HG03060 (cell line): ENCODE results near the gene ITGA4.
"Not testable (repeated sequence)": the region's sequence is repeated elsewhere in the genome, so short reads cannot be mapped to it uniquely, and the experiment has no call there.

ENCODE experiments used
- ATAC-seq: cut with Tn5 transposase; IDR thresholded peaks from one replicate; pipeline ENCODE4 v1.9.1; 2021; ENCODE audit warnings: low read depth, moderate number of reproducible peaks; ENCODE audit not compliant: unreplicated experiment

Gene ITGA4

DNA sequence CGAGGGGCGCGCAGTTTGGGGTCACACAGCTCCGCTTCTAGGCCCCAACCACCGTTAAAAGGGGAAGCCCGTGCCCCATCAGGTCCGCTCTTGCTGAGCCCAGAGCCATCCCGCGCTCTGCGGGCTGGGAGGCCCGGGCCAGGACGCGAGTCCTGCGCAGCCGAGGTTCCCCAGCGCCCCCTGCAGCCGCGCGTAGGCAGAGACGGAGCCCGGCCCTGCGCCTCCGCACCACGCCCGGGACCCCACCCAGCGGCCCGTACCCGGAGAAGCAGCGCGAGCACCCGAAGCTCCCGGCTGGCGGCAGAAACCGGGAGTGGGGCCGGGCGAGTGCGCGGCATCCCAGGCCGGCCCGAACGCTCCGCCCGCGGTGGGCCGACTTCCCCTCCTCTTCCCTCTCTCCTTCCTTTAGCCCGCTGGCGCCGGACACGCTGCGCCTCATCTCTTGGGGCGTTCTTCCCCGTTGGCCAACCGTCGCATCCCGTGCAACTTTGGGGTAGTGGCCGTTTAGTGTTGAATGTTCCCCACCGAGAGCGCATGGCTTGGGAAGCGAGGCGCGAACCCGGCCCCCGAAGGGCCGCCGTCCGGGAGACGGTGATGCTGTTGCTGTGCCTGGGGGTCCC is at the start of gene ITGA4:
Gene ITGA4 (plus strand): TSS at position 266 of the 620 bp plus-strand sequence. CDS start 269 bp downstream, at position 535.
- peak; percentile 35 for ATAC-seq

DNA sequence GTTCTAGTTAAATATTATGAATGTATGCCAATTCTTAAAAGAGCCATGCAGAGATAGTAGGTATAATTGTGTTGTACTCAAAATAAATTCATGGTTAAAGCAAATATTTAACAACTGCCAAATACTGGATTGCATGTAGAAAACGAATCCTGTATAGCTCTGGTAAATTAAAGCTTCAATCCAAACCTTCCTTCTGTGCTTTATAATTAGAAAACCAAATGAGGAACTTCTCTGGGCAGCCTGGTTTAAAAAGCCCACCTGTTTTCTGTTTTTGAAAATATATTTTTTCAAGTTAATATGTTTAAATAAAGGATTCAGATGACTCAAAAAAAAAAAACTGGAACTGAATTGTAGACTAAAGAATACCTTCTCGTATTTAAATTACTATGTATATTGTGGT is 48.3 kb upstream of the ITGA4 start:
- ATAC-seq, result no peak

DNA sequence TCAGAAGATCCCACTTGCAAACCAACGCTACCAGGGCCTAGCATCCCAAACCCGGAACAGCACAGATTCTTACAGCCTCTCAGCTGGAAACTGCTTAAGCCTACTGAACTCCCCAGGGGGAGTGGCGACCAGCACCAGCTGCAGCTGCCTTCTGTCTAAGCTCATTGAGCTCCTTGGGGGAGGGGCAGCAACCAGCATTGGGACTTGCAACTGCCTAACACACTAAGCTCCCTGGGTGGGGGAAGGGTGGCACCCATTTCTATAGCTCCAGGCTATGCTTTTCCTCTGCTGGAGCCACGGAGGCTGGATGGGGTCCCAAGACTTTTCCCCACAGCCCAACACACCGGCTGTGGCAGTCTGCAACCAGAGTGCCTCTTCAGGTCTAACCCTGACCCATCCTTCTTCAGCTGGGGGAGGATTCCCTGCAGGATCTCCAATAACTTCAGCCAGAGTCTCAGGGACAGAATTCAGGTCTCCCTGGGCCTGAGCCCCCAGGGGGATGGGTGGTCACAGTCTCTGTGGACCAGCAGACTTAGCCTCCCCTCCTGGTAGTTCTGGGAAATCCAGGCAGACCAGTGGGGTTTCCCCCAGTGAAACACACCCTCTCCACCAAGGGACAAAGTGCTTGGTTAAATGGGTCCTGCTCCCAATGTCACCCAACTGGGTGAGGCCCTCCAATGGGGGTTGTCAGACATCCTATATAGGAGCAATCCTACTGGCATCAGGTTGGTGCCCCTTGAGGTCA is 45.9 kb upstream of the ITGA4 start:
- ATAC-seq, result peak; percentile 84

DNA sequence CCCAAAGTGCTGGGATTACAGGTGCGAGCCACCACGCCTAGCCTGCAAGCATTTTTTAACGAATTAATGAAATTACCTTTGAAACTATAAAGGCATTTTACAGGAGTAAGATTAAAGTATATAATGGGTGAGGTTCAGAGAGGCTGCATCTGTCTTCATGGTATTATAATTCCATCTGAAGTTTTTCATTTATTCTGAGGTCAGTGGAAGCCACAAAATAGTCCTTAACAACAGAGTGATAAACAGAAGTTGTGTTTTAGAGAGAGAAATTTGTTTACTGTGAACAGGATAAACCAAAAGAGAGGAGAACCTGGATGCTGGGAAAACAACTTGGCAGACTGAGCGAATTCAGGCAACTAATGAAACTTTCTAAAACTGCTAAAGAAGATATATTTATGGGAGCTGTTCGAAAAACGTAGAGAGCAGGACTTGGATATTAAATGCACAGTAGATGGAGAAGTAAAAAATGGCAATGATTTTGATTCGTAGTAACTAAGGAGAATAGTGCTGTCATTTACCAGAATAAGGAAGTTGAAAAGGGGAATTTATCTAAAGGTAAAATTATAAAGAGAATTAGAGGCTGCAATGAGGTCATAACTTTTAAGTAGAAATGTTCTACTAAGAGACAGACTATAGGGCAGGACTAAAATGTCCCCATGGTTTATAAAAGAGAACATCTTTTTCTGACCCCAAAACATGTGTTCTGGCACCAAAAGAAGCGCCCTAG is 37.9 kb upstream of the ITGA4 start:
- no peak for ATAC-seq

DNA sequence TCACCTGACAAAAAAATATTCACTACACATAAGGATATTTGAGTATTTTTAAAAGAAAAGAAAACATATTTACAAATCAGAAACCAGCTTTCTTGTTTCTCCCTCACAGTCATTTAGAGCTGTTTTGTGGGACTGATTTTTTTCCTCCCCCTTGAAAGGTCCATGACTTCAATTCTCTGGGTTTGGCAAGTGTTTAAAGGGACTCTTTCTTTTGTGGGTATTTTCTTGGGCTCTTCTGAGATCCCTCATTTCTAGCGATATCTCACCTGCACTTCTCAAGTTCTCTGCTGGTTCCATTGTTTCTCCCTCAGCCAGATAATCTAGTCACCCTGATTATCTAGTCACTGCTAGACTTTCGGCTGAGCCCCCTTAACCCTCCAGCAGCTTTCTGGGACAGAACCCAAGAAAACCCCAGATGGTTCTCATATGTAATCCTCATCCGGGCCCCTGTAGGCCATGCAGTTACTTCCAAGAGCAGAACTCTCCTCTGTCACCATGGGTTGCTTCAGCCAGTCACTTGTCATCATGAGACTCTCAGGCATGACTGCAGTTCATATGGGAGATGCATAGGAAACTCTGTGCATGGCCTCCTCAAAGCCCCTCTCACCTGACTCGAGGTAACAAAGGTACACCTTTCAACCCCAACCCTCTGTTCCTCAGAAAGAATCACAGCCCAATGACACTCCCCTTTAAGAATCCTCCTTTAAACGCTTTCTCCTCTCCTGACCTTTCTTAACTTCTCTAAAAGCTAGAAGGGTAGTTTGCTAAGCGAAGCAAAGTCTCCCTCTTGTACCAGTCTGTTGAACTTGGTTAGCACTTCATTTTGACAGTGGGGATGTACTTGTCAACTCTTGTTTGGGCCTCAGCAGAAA is 36.7 kb upstream of the ITGA4 start:
- no peak for ATAC-seq

DNA sequence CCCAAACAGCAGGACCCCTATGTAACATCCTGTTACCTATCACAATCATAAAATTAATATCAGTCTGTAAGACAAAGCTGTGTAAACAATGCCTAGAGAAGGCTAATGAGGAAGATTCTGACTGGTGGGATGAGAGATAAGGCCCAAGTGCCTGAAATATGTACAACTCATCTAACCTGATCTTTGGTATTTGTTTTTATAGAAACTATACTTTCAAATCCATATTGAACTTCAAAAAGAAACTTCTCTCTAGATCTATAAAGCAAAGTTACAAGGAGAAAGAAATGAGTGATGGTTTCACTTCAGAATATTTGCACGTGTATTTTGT is 36.1 kb upstream of the ITGA4 start:
- ATAC-seq, result no peak

DNA sequence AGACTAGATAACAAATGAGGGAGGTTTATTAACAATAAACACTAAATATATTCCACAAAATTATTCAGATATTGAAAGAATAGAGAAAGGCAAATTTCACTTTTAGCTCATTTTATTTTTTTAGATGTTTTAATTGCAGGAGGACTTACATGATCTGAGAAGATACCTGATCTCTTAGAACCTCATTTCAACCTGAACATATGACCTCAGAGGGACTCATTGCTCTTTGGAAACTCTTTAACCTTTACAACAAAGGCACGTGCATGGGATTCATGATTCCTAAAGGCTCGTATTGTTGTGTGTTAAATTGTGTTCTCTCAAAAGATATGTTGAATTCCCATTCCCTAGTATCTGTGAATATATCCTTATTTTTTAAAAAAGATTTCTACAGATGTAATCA is 35.7 kb upstream of the ITGA4 start:
- no peak for ATAC-seq

DNA sequence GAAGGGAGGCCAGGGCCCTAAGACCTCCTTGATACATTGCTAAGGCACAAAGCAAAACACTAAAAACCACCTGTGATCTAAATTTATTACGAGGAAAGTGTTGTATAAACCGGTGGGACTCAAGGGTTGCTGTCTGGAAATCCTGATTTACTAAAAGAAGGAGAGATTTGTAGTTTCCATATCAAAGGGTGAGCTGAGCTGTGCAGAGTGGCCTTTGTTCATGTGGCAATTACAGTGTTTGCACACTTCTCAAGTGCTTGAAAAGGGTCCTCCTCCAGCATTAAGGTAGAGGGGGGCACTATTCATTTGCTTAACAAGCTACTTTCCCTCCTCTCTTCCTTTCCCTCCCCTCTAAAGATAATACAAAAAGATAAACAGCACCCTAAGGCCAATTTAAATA is 30.5 kb upstream of the ITGA4 start:
- no peak for ATAC-seq

DNA sequence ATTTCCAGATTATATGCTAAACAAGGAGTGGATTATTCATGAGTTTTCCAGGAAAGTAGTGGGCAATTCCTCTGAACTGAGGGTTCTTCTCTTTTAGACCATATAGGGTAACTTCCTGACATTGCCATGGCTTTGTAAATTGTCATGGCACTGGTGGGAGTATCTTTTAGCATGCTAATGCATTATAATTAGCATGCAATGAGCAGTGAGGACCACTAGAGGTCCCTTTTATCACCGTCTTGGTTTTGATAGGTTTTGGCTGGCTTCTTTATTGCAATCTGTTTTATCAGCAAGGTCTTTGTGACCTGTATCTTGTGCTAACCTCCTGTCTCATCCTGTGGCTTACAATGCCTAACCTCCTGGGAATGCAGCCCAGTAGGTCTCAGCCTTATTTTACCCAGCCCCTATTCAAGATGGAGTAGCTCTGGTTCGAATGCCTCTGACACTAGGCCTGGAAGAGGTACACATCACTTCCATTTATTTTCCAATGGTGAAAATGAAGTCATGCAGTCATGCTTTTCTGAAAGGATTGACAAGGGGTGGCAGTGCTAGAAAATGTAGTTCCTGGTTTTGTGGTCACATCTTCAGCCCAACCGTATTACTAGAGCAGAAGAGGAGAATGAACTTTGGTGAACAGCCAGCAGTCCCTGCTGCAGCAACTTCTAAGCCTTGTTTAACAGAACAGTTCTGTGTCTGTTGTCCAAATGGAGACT is 26.6 kb upstream of the ITGA4 start:
- ATAC-seq, result no peak

DNA sequence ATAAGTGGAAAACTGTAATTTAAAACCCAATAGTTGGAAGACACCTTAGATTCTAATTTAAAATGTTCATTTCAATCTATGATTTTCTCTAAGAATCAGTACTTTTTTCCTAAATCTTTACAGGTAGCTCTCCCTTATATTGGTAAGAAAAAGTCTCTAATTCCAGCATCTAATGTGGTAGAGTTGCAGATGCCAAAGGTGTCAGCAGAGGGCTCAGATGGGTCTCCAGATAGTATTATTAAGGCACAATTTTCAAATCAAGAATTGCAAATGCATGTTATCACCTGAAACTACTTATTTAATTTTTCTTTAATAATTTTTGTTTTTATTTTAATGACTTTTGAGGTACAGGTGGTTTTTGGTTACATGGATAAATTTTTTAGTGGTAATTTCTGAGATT is 25.5 kb upstream of the ITGA4 start:
- ATAC-seq, result no peak

DNA sequence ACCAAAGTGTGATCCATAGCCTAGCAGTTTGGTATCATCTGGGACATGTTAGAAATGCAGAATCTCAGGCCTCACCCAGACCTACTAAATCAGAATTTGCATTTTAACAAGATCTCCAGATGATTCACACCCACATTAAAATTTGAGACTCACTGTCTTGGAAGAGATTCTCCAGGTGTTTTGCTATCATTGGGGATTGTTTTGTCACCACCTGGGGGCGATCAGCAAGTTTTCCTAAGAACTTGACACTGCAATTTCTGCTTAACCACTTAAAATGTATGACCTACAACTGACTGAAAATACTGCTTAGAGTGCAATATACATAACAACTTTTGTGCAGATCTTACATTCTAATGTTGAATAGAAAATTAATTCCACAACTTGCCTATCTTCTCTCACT is 18.9 kb upstream of the ITGA4 start:
- no peak for ATAC-seq

DNA sequence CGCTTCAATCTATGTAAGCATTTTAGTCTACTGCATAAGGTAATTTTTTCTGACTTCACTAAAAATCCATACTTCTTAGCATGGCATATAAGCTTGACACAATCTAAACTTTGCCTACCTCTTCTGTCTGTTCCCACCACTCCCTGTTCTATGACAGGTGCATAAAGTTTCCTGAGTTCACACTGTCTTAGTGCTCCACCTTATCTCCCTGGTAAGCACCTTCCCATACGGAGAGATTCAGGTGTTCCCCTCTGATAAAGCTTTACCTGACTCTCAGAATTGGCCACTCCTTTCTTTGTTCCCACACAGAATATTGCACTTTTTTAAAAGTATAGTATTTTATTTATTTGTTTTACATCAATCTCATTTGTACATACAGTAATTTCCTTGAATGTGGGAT is 16.8 kb upstream of the ITGA4 start:
- no peak for ATAC-seq

DNA sequence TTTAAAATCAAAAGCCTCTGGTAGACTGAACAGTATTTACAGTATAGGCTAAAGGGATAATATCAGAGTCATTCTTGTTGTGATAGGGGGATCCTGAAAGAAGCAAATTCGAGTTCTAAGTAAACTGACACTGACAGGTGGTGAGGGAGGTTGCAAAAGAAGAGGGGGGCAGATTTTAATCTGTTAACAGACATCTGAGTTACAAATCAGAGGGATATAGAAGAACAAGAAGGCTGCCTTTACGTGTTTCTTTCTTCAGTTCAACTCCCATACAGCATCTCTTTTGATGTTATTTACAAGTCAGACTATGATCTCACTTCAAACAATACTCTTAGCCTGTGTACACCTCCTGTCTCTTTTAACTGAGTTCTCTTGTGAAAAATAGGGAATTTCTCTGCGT is 16.3 kb upstream of the ITGA4 start:
- no peak for ATAC-seq

DNA sequence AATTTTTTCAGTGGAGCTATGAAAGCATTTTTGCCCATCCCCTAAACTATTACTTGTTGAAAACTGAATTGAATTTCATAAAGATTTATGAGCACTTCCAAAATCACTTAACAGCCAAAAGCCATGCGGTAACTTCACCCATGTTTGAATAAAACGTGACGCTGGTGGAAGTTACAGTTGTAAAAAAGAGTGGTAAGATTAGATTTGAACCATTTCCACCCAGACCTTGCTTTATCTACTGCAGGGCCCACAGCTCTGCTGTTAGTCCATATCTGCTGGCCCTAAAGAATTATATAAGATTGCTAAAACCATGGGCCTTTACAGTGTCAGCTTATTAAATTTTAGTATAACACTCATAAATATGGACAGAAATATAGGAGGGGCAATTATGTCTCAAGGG is 15.5 kb upstream of the ITGA4 start:
- no peak for ATAC-seq

DNA sequence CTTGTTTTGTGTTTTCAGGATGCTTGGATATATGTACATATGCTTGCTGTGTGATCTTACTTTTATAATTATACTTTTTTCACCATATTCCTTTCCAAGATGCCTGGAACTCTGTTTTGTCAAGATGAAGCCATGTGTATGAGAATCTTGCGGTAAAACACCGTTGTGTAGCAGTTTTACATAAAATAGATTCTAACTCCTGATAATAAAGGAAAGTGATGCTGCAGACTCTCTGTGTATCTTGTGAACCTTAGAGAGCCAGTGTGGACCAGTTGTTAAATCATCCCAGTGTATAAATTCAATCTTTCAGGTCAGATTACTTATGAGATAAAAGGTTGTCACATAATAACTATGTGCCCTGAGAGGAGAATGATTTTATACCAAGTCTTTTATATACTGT is 12.5 kb upstream of the ITGA4 start:
- no peak for ATAC-seq

DNA sequence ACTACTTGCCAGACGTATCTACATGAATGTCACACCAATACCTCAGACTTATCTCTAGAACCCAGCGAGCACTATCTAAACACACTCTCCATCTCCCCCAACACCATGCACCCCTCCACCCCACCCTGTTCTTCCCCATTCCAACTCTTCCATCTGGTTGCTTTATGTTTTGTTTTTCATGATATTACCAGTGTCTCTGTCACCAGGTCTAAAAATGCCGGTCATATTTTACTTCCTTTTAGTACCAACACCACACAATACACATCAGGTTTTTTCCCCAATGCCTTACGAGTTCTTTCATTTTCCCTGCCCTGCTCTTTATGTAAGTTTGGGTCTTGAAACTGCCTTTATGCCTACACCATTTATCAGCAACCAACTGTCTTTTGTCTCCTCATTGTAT is 10.2 kb upstream of the ITGA4 start:
- no peak for ATAC-seq

DNA sequence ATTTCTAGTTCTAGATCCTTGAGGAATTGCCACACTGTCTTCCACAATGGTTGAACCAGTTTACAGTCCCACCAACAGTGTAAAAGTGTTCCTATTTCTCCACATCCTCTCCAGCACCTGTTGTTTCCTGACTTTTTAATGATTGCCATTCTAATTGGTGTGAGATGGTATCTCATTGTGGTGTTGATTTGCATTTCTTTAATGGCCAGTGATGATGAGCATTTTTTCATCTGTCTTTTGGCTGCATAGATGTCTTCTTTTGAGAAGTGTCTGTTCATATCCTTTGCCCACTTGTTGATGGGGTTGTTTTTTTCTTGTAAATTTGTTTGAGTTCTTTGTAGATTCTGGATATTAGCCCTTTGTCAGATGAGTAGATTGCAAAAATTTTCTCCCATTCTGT is 7.9 kb upstream of the ITGA4 start:
- not testable (repeated sequence) for ATAC-seq

DNA sequence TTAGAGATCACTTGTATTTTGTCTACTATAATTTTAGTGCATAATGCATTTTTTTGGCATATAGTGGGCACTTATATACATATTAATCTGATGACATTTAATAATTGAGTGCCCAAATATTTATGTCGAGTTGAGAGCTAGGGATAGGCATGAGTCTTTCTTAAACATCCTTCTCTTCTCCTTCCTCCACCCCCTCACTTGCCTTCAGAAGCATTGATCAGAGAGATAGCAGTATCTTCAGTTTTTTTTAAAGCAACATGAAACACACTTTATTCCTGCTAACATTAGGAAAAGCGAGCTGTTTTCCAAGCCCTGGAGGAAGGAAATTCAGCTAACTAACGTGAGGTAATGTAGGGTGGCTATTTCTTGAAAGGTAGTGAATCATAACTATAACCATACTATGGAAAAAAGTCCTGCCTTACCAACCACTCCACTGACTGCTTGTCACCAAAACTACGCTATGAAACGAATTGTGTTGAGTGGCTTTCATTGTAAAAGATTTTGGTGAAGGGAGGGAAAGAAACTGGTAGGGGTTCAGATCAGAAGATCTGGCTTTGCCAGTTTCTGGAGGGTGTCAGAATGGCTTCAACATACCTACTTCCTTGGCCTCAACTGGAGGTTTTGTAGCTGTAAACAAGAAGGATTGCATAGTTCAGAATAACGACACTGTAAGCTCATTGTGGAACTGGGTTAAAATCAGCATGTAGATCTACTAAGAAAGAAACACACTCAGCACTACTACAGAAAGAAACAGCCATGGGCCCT is 2.3 kb upstream of the ITGA4 start:
- no peak for ATAC-seq

DNA sequence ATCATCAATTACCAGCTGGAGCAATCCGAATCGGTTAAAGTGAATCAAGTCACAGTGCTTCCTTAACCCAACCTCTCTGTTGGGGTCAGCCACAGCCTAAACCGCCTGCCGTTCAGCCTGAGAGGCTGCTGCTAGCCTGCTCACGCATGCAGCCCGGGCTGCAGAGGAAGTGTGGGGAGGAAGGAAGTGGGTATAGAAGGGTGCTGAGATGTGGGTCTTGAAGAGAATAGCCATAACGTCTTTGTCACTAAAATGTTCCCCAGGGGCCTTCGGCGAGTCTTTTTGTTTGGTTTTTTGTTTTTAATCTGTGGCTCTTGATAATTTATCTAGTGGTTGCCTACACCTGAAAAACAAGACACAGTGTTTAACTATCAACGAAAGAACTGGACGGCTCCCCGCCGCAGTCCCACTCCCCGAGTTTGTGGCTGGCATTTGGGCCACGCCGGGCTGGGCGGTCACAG is 496 bp upstream of the ITGA4 start:
- peak; percentile 55 for ATAC-seq
